COLO668 (cell line): Measurements from ENCODE around the gene IKZF3.
A peak's percentile ranks its signal among the peaks of the same experiment; 100 is the strongest.
"Not testable (repeated sequence)": the region's sequence is repeated elsewhere in the genome, so short reads cannot be mapped to it uniquely, and the experiment has no call there.

Source experiments
- DNase-seq: peaks from one replicate; lab custom pipeline; 2025; ENCODE audit not compliant: unreplicated experiment; lab: John Stamatoyannopoulos, UW

Gene IKZF3

GRCh38 chr17:39863918-39864746 lies at the start of gene IKZF3:
IKZF3 (minus strand) TSS chr17:39864312; CDS start chr17:39864126, 186 bp downstream.
- peak; percentile 91 for DNase-seq

- no peak for DNase-seq
Observed at GRCh38 chr17:39908789-39909352, 44.8 kb upstream of the IKZF3 start.

- DNase-seq = no peak
Observed at GRCh38 chr17:39904990-39905288, 40.8 kb upstream of the IKZF3 start.

DNA sequence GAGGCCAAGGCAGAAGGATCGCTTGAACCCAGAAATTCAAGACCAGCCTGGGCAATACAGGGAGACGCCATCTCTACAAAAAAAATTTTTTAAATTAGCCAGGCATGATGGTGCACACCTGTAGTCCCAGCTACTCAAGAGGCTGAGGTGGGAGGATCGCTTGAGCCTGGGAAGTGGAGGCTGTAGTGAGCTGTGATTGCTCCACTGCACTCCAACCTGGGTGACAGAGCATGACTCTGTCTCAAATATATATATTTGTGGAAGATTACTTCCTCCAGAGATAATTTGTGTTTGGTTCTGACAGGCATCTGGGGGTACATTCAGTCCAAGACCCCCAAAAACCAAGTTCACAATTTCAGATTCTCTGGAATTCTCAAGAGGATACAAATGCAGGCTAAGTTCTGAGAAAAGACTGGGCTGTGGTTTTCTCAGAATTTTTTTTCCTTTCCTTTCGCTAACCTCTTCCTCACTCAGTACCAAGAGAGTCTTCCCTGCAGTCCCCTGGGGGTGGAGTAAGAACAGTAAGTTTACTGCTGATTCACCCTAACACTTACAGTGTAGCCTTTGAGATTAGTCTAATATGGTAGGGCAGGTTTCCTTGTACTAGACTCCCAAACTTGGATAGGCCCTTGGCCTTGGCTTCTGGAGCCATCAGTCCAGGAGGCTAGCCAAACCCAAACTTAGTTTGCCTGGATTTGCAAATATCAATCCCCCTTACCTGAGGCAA lies 39.2 kb upstream of the IKZF3 start:
- no peak for DNase-seq

GRCh38 chr17:39902027-39902426 lies 37.9 kb upstream of the IKZF3 start:
- DNase-seq = not testable (repeated sequence)

DNA sequence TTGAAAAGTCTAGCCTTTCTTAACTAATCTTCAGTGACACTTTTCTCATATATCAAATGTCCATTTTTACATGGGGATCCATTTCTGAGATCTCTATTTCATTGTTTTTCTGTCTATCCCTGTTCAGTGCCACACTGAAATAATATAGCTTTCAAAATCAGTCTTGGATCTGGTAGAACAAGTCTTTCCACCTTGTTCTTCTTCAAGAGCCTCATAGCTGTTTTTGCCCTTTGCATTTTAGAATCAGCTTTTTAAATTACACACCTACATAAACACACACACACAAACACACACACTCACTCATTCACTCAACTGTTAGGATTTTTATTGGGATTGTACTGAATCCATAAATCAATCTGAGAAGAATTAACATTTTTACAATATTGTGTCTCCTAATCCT lies 35.1 kb upstream of the IKZF3 start:
- no peak for DNase-seq

DNA sequence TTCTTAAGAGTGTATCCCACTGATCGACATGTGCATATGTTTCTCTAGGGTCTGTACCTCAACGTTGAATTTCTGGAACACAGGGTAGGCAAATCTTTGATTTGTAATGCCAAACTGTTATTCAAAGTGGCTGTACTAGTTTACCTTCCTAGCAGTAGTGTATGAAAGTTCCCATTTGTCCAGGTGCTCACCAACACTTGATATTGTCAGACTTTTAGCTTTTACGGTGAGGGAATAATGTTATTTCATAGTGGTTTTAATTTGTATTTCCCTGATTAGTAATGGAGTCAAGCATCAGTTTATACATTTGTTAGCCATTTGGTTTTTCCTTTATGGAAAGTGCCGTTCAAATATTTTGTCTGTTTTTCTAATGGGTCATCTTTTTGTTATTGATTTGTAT lies 34.0 kb upstream of the IKZF3 start:
- DNase-seq = no peak

GRCh38 chr17:39894681-39895376 lies 30.7 kb upstream of the IKZF3 start:
- DNase-seq = no peak

DNA sequence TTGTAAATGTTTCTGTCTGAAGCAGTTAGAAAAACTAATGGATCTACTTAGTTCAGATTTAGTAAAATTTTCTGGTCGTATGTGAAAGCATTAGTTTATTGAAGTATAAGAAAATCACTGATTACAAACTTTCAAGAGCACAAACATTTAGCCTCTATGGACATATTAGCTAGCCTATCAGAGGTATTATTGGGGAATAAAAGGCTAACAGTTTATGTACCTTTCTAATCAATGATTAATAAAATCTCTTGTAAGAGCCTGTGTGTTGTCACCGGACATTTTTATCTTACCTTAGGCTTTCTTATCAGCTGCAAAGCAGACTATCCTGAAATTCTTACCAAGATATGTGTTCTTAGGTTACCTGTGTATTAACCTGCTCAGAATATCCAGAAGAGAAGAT lies 25.1 kb upstream of the IKZF3 start:
- DNase-seq = no peak

DNA sequence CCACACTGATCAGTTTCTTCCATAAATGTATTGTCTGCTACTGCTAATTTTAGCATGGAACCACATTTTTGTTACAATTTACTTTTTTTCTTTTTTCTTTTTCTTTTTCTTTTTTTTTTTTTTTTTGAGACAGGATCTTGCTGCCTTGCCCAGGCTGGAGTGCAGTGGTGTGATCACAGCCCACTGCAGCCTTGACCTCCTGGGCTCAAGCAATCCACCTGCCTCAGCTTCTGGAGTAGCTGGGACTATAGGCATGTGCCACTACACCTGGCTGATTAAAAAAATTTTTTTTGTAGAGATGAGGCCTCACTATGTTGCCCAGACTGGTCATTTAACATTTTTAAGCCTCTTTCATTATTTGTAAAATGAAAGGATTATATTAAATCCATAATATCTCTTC lies 23.0 kb upstream of the IKZF3 start:
- no peak for DNase-seq

DNA sequence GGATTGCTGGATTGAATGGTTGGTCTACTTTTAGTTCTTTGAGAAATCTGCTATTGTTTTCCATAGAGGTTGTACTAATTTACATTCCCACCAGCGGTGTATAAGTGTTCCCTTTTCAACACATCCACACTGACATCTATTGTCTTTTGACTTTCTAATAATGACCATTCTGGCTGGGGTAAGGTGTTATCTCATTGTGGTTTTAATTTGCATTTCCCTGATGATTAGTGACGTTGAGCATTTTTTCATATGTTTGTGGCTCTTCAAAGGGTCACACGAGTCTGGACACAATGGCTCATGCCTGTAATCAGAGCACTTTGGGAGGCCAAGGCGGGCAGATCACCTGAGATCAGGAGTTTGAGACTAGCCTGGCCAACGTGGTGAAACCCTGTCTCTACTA lies 22.0 kb upstream of the IKZF3 start:
- DNase-seq = not testable (repeated sequence)

DNA sequence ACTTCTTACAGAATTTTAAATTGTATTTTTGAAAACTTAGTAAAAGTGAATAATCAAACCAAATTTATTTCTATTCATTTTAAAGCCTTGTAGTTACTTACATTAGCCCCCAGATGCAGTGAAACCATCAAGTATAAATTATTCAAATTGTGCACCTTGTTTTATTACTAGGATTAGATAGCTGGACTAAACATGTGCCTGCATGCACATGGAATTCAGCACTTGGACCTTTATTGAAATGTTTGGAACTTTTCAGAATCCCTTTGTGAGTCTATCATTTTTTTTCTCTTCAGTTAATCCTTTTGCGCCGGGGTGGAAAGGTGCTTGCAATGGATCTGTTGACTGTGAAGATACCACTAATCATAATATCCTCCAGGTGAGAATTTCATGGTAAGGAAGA lies 8.6 kb upstream of the IKZF3 start:
- DNase-seq = no peak

- no peak for DNase-seq
Observed at GRCh38 chr17:39871801-39872200, 7.7 kb upstream of the IKZF3 start.

DNA sequence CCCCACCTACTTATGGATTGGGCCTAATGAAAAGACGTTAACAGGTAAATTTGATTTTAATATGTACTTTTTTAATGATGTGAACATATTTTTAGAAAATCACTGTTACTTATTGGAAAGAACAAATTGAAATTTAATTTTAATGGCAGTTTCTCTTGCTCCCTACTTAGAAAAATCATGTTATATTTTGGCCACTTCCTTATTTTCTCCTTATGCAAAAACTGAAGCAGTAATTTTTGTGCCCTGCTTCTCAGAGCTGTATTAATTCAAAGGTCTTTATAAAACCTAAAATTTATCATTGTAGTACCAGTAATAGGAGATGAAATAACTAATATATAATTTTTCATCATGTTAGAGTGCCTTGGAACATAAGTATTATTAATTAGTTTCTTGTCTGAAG lies 6.7 kb upstream of the IKZF3 start:
- no peak for DNase-seq

DNA sequence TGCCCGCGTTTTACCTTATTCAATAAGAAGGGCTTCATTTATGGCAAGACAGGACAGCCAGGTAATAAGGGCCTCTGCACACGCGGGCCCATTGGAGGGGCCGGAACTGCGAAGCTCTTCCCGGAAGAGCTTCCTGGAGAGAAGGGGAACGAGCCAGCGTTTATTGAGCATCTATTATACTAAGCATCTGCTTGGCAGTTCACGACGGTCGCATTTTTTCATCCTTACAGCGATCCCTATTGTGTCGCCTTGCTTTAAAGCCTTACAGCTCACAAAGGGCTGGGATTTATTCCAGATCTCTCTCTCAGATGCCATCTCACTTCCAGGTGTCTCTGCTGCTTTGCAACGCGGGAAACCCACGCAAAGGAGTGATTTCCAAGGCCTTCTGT lies 4.4 kb upstream of the IKZF3 start:
- DNase-seq = no peak

DNA sequence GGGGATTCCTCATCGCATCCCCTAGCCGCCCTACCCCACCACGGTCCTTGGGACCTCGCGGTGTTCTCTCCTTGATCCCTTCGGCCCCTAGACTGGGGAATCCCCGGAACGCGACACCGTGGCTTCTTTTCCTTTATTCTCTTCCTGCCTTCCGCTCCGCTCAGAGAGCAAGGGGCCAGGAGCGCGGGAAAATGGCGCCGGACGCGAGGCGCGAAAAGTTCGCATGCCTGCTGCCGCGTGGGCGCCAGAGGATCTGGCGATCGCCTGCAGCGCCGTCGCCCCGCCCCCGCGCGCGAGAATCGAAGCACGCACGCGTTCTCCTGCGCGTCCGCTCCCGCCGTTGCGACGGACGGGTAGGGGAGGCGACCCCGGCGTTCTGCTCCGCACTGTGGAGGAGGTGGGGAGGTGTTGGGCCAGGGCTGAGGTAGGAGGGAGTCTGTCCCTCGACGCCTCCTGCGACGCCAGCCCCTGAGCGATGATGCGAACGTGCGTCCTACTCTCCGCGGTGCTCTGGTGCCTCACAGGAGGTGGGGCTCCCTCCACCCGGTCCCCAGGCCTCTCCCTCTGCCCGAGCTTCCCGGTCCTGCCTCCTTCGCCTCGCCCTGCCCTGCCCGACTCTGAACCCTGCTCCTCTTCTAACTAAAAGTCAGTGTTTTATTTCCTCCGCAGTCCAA lies 3.9 kb upstream of the IKZF3 start, which contains the start of gene ZPBP2:
TSS of gene ZPBP2 (plus strand) at position 323 of the 674 bp plus-strand sequence. CDS start at position 476, 153 bp downstream.
- no peak for DNase-seq

- no peak for DNase-seq
Observed at GRCh38 chr17:39867084-39867879, 3.2 kb upstream of the IKZF3 start.

DNA sequence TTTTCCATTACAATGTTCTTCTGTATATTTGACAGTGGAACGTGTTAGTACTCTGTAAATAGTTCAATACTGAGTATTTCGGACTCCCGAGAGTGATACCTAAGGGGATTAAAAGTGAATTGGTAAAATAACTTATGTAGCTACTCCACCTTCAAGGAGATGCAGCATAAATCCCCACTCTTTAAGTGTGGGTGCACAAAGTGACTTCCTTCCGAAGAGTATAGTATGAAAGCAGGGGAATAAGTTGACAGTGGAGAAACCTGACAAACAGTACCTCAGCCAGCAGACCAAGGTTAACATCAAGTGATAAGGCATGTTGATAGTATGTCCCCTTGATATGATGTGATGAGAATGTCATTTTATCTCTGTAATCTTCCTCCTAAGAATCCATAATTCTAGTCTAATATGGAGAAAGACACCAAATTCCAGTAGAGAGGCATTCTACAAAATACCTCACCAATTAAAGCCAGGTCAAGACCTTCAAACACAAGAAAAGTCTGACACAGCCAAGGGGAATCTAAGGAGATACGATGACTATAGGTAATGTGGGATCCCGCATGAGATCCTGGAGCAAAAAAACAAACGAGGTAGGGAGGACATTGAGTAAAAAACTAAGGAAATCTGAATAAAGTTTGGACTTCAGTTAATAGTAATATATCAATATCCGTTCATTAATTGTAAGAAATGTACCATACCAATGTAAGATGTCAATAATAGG lies 2.1 kb upstream of the IKZF3 start:
- DNase-seq = no peak

GRCh38 chr17:39863244-39863917 lies 731 bp downstream of the IKZF3 start:
- DNase-seq = no peak
